HL-60 (cell line): ENCODE results near the gene RSPH1.

Experiments
- DNase-seq, 2 experiments: peaks; one replicate each; pipeline ENCODE4 v3.0.0-alpha.2; 2010 to 2020; ENCODE audit warnings: low read depth in 1 of 2, low spot score in 1 of 2
- H3K27ac ChIP-seq: fragments of 250-450 bp; sonication (Bioruptor Pico); replicated peaks from 2 replicates; pipeline ENCODE4 v1.5.1; 2020; ENCODE audit warnings: mild to moderate bottlenecking, moderate library complexity
- H3K27me3 ChIP-seq: fragments of 250-450 bp; sonication (Bioruptor Pico); 2 replicates; pipeline ENCODE4 v1.5.1; 2021; ENCODE audit warnings: mild to moderate bottlenecking, moderate library complexity; ENCODE audit not compliant: insufficient read depth, poor library complexity, severe bottlenecking
- H3K4me3 ChIP-seq: replicated peaks from 2 replicates; pipeline ENCODE4 v1.5.1; 2011; ENCODE audit warnings: mild to moderate bottlenecking, control low read depth, low read length; ENCODE audit not compliant: insufficient read depth
- CTCF ChIP-seq: IDR thresholded peaks from one replicate; pipeline ENCODE4 v1.5.1; 2011; ENCODE audit warnings: low read length, control low read depth, inconsistent platforms; ENCODE audit not compliant: insufficient read depth
- GABPA ChIP-seq: IDR thresholded peaks from 2 replicates; pipeline ENCODE4 v1.6.1; 2012; ENCODE audit warnings: low read depth
- POLR2AphosphoS5 ChIP-seq: IDR thresholded peaks from 2 replicates; pipeline ENCODE4 v1.6.1; 2012; ENCODE audit warnings: low read depth
- REST ChIP-seq: IDR thresholded peaks from 2 replicates; pipeline ENCODE4 v1.6.1; 2012; ENCODE audit warnings: low read depth; ENCODE audit not compliant: insufficient replicate concordance
- SPI1 ChIP-seq: IDR thresholded peaks from 2 replicates; pipeline ENCODE4 v1.6.1; 2012; ENCODE audit warnings: low read depth, mild to moderate bottlenecking, borderline replicate concordance

RSPH1 gene

GRCh38 chr21:42459546-42460215 is 36.3 kb downstream of the RSPH1 start:
- no peak overlapping the region for H3K4me3 ChIP-seq
- DNase-seq = no peak
- H3K27ac ChIP-seq = no peak overlapping the region
- TF ChIP-seq REST (no peak), POLR2AphosphoS5 (no peak), GABPA (no peak), SPI1 (no peak), CTCF (no peak)
- H3K27me3 ChIP-seq = no peaks in the 10 kb centered on the region

- TF ChIP-seq GABPA = no peak
- no peak for TF ChIP-seq REST
- no peak for TF ChIP-seq CTCF
- no peak for TF ChIP-seq SPI1
- no peak for TF ChIP-seq POLR2AphosphoS5
- DNase-seq = no peak
- no peak overlapping the region for H3K4me3 ChIP-seq
- H3K27me3 ChIP-seq = no peaks in the 10 kb centered on the region
- no peak overlapping the region for H3K27ac ChIP-seq
These were observed 37.0 kb downstream of the RSPH1 start for GRCh38 chr21:42459082-42459460.

GRCh38 chr21:42456457-42456856 is 39.6 kb downstream of the RSPH1 start:
- no peak overlapping the region for H3K27ac ChIP-seq
- DNase-seq = no peak
- no peak for TF ChIP-seq GABPA
- TF ChIP-seq CTCF = no peak
- no peak for TF ChIP-seq POLR2AphosphoS5
- no peak for TF ChIP-seq REST
- no peak for TF ChIP-seq SPI1
- H3K27me3 ChIP-seq = no peaks in the 10 kb centered on the region
- no peak overlapping the region for H3K4me3 ChIP-seq
